ENCODE measurements around the gene PHC2. TPM values are rescaled to one million over a fixed set of nuclear protein-coding genes. Genes with fewer than 3 reads are reported as not detected.

Gene PHC2
- total RNA-seq, 1 donor from 2014 or later = 105 TPM

GRCh38 chr1:33460144-33460543 lies 29.2 kb upstream of the PHC2 start:
- no peak for TF ChIP-seq CTCF (IDR thresholded peaks at IDR 0.05; ENCODE audit: borderline replicate concordance)
- Histone ChIP-seq H3K4me1 (peaks cover 48% of the 10 kb centered on the region), H3K36me3 (no peaks in the 10 kb centered on the region), H3K27ac (replicated peaks) (peak overlapping the region; percentile 87), H3K9me3 (replicated peaks) (no peaks in the 10 kb centered on the region), H3K4me3 (peak overlapping the region; percentile 42), H3K27me3 (ENCODE audit: low read depth) (no peaks in the 10 kb centered on the region)
- no peak for DNase-seq
- intact Hi-C loops (cut with micrococcal nuclease) = loop anchor here (10.0 kb wide), 1 partner anchor 165 kb away; no protein-coding TSS in a partner anchor

- DNase-seq = no peak
- H3K27me3 ChIP-seq (ENCODE audit: low read depth) = no peaks in the 10 kb centered on the region
- intact Hi-C loops (cut with micrococcal nuclease) = loop anchor here (10.0 kb wide), 2 partner anchors 85 to 165 kb away; no protein-coding TSS in a partner anchor
- no peaks in the 10 kb centered on the region for H3K9me3 ChIP-seq (replicated peaks)
- TF ChIP-seq CTCF (IDR thresholded peaks at IDR 0.05; ENCODE audit: borderline replicate concordance) = no peak
- H3K4me1 ChIP-seq = peaks cover 48% of the 10 kb centered on the region
- peak overlapping the region; percentile 87 for H3K27ac ChIP-seq (replicated peaks)
- H3K36me3 ChIP-seq = no peaks in the 10 kb centered on the region
- no peak overlapping the region for H3K4me3 ChIP-seq
These were observed 28.8 kb upstream of the PHC2 start for GRCh38 chr1:33459691-33460090.

GRCh38 chr1:33456502-33456886 lies 25.6 kb upstream of the PHC2 start:
- TF ChIP-seq CTCF (IDR thresholded peaks at IDR 0.05; ENCODE audit: borderline replicate concordance) = no peak
- H3K36me3 ChIP-seq = no peaks in the 10 kb centered on the region
- H3K4me1 ChIP-seq = peaks cover 39% of the 10 kb centered on the region
- no peaks in the 10 kb centered on the region for H3K27me3 ChIP-seq (ENCODE audit: low read depth)
- H3K4me3 ChIP-seq = no peak overlapping the region
- peak overlapping the region; percentile 46 for H3K27ac ChIP-seq (replicated peaks)
- no peak for DNase-seq
- no peaks in the 10 kb centered on the region for H3K9me3 ChIP-seq (replicated peaks)
- intact Hi-C loops (cut with micrococcal nuclease) = loop anchor here (10.0 kb wide), 1 partner anchor 82 kb away; no protein-coding TSS in a partner anchor

GRCh38 chr1:33455539-33456501 lies 24.9 kb upstream of the PHC2 start:
- peak; percentile 67 for TF ChIP-seq CTCF (IDR thresholded peaks at IDR 0.05; ENCODE audit: borderline replicate concordance)
- peak; percentile 38 for DNase-seq
- no peaks in the 10 kb centered on the region for H3K36me3 ChIP-seq
- H3K4me1 ChIP-seq = peaks cover 32% of the 10 kb centered on the region
- no peak overlapping the region for H3K4me3 ChIP-seq
- intact Hi-C loops (cut with micrococcal nuclease) = loop anchor here (10.0 kb wide), 1 partner anchor 81 kb away; no protein-coding TSS in a partner anchor
- no peaks in the 10 kb centered on the region for H3K9me3 ChIP-seq (replicated peaks)
- peak overlapping the region; percentile 46 for H3K27ac ChIP-seq (replicated peaks)
- H3K27me3 ChIP-seq (ENCODE audit: low read depth) = no peaks in the 10 kb centered on the region

- intact Hi-C loops (cut with micrococcal nuclease) = loop anchor here (10.0 kb wide), 1 partner anchor 80 kb away; no protein-coding TSS in a partner anchor
- no peaks in the 10 kb centered on the region for H3K9me3 ChIP-seq (replicated peaks)
- no peak for TF ChIP-seq CTCF (IDR thresholded peaks at IDR 0.05; ENCODE audit: borderline replicate concordance)
- H3K4me1 ChIP-seq = peaks cover 22% of the 10 kb centered on the region
- H3K36me3 ChIP-seq = no peaks in the 10 kb centered on the region
- no peak for DNase-seq
- H3K4me3 ChIP-seq = no peak overlapping the region
- H3K27ac ChIP-seq (replicated peaks) = no peak overlapping the region
- H3K27me3 ChIP-seq (ENCODE audit: low read depth) = no peaks in the 10 kb centered on the region
These were observed 23.9 kb upstream of the PHC2 start for GRCh38 chr1:33454646-33455282.

Measured in left ventricle myocardium inferior (tissue), 1 donor.